Activated CD8-positive, alpha-beta memory T cell treated with anti-CD3 and anti-CD28 coated beads for 1 hour (primary cell): ENCODE measurements around the gene C6.

ENCODE experiments used
- DNase-seq, 2 donors: peaks; one replicate each; pipeline ENCODE4 v3.0.0-alpha.2; 2020; ENCODE audit warnings: low read depth in 1 of 2; ENCODE audit errors: extremely low read depth in 1 of 2

The C6 gene

DNA sequence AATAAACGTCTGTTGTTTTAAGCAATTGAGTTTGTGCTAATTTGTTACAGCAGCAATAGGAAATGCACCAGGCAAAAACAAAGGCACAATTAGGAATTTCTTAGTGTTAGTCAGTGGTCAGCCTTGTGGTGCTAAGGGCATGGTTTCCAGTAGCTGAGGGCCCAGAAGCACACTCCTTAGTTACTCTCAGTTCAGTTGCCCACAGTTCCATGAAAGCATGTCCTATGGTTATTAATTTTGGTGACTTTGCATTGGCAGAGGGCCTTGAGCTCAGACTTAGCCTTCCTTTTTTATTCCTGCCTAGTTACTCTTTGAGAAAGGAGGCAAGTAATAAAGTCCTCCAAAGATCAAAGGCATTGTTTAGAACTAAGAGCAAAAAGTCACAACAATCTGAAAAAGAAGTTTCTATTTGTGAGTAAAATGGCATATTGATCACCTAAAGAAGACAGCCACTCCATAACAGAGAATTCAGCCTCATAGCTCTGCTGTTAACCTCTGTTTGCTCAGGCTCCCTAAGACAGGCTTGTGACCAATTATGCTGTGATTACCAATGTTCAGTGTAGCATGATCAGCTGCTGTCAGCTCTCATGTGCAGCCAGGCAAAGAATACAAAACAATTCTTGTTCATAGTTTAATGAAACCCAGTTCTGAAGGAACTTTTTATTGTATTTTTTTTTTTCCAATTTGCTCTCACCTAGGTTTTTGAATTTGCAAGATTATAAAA is 85.2 kb downstream of the C6 start:
- no peak for DNase-seq

DNA sequence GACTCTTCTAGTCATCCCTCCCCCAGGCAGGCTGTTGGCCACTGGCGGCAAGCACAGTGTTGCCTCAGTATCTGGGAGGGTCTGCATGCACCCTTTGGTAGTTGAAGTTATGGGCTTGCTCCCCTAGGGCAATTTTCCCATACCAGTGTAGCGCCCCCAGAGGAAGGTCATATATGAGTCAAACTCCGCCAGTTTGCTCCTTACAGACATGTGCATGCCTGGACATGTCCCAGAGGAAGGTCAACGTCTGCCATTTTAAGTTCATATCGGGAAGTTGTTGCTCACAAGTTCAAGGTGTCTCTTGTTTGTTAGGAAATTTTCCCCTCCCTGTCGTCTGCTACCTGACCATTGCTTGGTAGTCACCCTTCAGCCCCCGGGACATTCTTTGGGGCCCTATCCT is 90.9 kb downstream of the C6 start:
- no peak for DNase-seq

DNA sequence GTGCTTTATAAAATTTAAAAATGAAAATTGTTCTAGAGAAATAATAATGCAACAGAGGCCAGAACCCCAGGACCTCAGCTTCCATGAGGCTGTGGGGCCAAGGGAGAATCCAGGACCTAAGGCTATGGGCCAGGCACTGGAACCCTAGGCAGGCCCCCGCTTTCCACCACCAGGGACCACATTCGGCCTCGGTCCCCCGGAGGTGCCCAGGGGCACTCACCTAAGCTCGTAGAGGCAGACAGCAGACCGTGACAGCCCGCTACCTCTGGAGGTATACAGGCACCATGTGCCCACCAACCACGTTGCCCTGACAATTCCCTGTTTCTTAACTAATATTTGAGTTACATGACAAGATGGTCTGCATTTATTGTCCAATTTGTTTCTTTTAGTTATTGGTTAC is 92.7 kb downstream of the C6 start:
- DNase-seq, result no peak

DNA sequence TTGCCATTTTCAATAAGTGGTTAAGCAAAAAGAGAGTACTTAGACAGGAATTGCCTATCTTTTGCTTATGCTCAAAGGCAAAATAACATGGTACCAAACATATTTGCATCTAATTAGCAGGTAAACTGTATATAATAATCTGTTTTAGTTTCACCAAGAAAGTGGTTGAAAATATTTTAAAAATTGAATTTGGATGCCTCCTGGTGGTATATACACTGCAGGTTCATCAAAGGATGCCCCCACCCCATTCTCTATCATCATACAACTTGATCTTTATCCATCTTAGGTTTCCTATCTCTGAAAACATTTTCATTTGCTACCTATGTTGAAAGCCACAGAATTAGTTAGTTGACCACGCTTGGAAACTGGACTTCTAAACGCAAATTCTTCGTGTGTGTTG is 95.2 kb downstream of the C6 start:
- DNase-seq, result no peak

DNA sequence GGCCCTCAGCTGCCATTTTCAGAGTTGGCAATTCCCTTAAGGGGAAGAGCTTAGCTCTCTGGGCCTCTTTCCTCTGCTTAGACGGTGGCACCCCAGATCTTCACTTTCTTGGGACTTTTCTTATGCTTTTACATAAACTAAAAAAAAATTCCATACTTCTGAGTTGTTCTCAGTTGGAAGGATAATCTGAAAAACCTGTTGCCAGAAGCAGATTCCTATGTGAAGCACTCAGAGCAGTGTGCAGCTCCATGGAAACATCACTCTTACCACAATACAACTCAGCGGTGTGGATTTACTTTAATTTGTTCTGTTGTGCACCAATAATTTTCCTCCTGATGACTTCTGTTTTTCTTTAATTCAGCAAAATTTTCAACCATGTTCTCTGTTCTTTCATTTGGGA is 98.1 kb downstream of the C6 start:
- no peak for DNase-seq

DNA sequence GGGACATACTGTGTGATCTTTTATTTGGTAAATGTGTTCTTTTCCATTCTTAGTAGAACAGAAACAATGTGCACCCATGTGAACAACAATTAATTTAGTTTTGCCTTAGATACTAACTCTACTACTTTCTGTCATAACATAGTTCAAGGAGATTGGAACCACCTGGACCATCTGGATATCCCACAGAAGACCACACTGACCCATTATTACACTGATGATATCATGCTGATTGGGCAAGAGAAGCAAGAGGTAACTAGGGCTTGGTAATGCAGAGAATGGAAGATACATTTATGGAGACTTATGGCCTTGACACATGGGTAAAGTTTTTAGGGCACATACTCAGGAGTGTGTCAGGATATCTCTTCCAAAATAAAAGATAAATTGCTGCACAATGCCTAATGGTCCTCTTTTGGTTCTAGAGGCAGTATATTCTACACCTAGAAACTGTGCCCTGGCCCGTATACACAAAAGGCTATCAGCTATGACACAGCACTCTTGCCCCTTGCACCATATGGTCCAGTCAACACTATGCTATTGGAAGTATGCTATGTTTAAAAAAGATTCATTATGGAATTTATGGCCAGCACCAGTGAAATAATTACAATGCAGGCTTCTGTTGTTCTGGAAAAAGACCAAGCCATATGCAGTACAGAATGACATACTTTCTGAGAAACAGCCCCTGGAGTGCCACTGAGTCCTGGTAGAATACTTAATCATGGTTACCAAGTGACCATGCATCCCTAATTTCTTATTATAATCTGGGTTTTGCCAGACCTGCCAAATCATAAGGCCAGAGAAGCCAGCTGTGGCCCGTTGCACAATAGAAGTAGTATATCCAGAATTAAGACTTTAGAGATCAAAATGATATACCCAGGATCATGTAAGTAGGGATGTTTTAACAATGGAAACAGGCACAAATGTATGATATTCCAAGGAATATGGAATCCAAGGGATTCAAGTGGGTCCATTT is 100.6 kb downstream of the C6 start:
- DNase-seq, result no peak

DNA sequence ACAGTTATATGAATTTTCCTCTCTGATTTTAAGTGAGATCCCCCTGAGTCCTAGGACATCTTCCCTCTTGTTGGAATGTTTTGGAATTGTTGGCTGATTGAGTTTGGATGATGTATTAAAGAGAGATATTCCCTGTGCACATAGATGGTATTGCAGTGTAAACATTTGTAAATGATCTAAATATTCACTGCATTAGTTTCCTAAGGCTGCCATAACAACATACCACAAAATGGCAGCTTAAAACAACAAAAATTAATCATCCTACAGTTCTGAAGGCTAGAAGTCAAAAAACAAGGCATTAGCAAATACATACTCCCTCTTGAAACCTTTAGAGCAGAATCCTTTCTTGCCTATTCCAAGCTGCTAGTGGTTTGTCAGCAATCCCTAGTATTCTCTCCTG is 104.1 kb downstream of the C6 start:
- no peak for DNase-seq

DNA sequence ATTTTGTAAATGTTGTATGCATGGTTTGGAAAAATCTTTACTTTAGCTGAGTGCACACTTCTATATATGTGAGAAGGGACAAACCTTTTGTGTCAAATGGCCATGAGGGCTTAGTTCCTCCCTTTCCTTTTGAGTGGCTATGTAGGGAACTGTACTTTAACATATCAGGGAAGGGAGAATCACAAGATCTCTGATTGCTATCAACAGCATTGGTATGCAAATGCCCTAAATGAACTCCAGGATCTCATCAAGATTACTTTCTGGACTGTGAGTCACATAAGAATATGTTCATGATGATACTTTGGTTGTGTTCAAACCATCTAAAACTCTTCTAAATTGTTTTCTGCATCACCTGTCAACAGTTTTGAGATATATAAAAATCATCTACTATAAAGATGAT is 111.0 kb downstream of the C6 start:
- no peak for DNase-seq

DNA sequence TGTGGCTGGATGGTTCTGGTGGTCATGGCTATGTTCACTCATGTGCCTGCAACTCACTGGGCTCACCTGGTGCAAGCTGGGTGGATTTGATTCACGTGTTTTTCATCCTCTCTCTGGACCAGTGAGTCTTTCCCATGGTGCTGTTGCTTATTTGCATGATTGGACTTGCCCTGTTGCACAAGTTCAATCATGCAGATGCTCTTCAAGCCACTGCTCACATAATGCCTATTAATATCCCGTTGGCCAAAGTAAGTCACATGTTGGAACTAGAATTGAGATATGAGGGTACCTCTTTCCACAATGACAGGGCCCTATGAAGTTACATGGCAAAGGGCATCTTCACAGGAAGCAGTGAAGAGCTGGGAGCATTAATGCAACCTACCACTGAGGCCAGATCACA is 115.7 kb downstream of the C6 start:
- DNase-seq, result no peak

DNA sequence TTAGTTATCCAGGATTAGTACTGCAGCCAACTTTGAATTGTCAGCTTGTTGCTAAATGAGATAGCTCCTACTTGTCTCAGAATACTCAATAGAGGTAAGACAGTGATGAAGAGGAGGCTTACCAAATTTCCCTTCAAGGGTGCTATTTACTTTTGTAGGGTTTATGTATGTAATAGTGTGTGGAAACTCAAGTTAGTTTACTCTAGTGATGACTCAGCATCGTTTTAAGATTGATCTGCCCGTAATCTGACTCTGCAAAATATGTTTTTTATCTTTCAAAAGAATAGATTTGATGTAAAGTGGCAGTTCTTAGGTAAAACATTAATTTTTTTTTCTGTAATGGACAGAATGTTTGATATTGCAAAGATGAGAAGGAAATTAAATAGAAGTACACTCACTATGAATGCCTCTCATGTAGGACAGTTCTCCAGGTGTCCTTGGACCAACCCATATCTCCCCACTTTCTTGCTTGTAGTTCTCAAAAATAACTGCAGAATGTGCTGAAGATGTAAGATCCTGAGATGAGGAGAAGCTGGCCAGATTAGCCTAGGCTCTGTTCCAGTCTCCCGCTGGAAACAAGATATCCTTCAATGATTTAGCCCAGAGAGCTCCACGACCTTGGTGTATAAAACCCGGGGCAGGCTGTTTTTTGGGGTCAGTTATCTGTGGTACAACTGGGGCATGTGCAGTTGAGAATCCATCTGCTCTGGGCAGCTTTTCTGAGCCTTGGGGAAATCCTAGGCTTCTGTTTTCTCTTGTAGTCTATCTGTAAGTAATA is 117.8 kb downstream of the C6 start:
- DNase-seq, result no peak

DNA sequence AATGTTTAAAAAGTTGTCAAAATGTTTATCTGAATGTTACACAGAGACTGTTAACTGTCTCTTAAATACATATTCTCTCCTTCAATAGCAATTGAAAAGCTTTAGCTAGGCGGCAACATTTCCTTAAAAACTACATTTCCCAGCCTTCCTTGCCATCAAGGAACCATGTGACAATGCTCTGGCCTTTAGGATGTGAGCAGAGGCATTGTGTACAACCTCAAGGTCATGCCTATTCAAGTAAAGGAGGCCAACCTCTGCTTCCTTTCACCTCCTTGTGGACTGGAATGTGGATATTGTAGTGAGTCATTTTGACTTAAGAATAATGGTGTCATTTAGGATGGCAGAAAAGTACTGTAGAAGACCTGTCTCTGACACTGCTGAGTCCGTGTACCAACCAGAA is 118.5 kb downstream of the C6 start:
- no peak for DNase-seq

DNA sequence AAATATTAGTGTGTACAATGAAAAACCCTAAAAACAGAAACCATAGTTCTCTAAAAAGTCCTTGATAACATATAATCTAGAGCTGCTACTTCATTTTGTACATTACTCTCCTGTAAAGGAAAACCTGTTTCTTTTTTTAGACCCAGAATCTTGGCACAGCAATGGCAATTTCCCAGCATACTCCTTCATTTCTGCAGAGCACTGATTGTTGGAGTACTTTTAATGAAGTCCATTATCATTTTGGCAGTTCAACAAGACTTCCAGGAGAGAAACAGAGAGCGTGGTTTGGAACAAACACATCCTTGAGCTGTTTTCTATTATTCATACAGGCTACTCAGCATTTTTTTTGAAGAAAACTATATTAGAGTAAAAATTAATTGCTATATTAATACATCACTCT is 119.5 kb downstream of the C6 start:
- DNase-seq, result no peak
